GM21390 (cell line): ENCODE data around the gene TMEM200A.

ENCODE experiments used
- ATAC-seq: cut with Tn5 transposase; IDR thresholded peaks from one replicate; pipeline ENCODE4 v1.9.1; 2021; ENCODE audit not compliant: unreplicated experiment

The TMEM200A gene

GRCh38 chr6:130482645-130483390, 117.0 kb downstream of the TMEM200A start:
- no peak for ATAC-seq

GRCh38 chr6:130485870-130486269, 120.1 kb downstream of the TMEM200A start:
- ATAC-seq, result no peak

DNA sequence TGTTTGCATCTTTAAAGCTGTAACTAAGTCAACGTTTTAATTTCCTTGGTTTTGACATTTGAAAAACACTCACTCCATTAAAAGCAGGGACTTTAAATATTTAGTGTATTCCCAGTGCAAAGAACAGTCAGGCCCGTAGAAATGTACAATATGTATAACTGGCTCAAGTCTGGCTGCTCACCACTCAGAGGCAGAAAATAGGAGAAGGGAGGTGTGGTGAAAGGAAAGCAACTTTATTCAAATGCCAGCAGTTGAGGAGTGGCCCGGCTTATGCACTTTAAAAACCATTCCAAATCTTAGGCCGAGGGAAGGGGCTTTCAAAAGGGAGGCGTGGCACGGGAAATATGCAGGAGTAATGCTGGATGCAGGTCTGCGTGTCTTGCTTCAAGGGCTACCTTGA, 120.6 kb downstream of the TMEM200A start:
- no peak for ATAC-seq

DNA sequence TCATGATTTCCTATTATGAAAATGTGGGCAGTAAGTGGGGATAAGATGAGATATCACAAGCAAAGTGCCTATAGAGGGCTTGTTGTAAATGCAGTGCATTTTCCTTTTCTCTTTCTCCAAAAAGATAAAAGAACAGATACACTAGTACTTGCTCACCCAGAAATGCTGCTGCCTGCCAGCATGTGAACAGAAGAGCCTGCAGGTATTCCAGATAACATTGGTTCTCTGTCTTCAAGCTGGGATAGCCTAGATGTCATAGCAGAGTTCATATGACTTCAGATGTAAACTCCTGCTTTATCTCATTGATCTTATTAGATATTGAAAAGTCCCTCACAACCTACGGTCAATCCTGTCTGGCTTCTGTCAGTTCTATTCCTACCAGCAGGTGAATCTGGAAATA, 123.7 kb downstream of the TMEM200A start:
- ATAC-seq, result no peak
